Smooth muscle cell (in vitro differentiated cells): ENCODE results near the gene GSTO2. TPM values are rescaled to one million over a fixed set of nuclear protein-coding genes. Genes with fewer than 3 reads are reported as not detected.
A peak's percentile ranks its signal among the peaks of the same experiment; 100 is the strongest.

Experiments used
- DNase-seq: peaks from one replicate; lab custom pipeline; 2025; ENCODE audit not compliant: unreplicated experiment; lab: John Stamatoyannopoulos, UW
- H2AFZ ChIP-seq: fragments of 200-600 bp; sonication (generic); 2 replicates; pipeline ENCODE4 v1.6.0; 2016; ENCODE audit warnings: antibody characterized with exemption, low read depth, mild to moderate bottlenecking
- H3F3A ChIP-seq: fragments of 200-600 bp; sonication (generic); 2 replicates; pipeline ENCODE4 v1.6.0; 2017; ENCODE audit warnings: antibody characterized with exemption, low read depth
- H3K27ac ChIP-seq: fragments of 200-600 bp; sonication (generic); 2 replicates; pipeline ENCODE4 v1.5.1; 2016; ENCODE audit warnings: low read depth, mild to moderate bottlenecking
- H3K27me3 ChIP-seq: fragments of 200-600 bp; sonication (generic); 2 replicates; pipeline ENCODE4 v1.6.1; 2016; ENCODE audit warnings: low read depth, mild to moderate bottlenecking
- H3K36me3 ChIP-seq: fragments of 200-600 bp; sonication (generic); 2 replicates; pipeline ENCODE4 v1.5.1; 2016; ENCODE audit warnings: low read depth
- H3K4me1 ChIP-seq: fragments of 200-600 bp; sonication (generic); 2 replicates; pipeline ENCODE4 v1.5.1; 2016; ENCODE audit warnings: low read depth
- H3K4me2 ChIP-seq: fragments of 200-600 bp; sonication (generic); 2 replicates; pipeline ENCODE4 v1.6.0; 2016; ENCODE audit warnings: mild to moderate bottlenecking
- H3K4me3 ChIP-seq: fragments of 200-600 bp; sonication (generic); 2 replicates; pipeline ENCODE4 v1.5.1; 2016; ENCODE audit warnings: mild to moderate bottlenecking
- H3K79me2 ChIP-seq: fragments of 200-600 bp; sonication (generic); 2 replicates; pipeline ENCODE4 v1.6.0; 2016; ENCODE audit warnings: low read depth, mild to moderate bottlenecking
- H3K9ac ChIP-seq: fragments of 200-600 bp; sonication (generic); 2 replicates; pipeline ENCODE4 v1.6.0; 2016; ENCODE audit warnings: low read depth
- H3K9me3 ChIP-seq: fragments of 200-600 bp; sonication (generic); replicated peaks from 2 replicates; pipeline ENCODE4 v1.5.1; 2016; ENCODE audit warnings: low read depth
- H4K20me1 ChIP-seq: fragments of 200-600 bp; sonication (generic); 2 replicates; pipeline ENCODE4 v1.6.0; 2016; ENCODE audit warnings: low read depth
- WGBS: methylation state at CpG from one replicate; pipeline ENCODE4 v1.1.7; 2016; ENCODE audit warnings: low lambda C conversion rate; 5-methylcytosine and 5-hydroxymethylcytosine counted together
- polyA plus RNA-seq: library from polyadenylated mRNA; unstranded; fragments of >200 nt; fragmentation: Nextera tagmentation; extraction: Ambion mirVana; gene quantifications from 2 replicates; pipeline ENCODE4 v1.2.1, GENCODE V29; 2016
- total RNA-seq: library from RNA; depleted of rRNA; stranded (reverse); fragments of >200 nt; gene quantifications from 2 replicates; pipeline ENCODE4 v1.2.3, GENCODE V29; 2014
- TF ChIP-seq, protein P1 (sequence below): fragments of 200-600 bp; sonication (generic); IDR thresholded peaks from 2 replicates; pipeline ENCODE4 v1.5.1; 2017; ENCODE audit warnings: borderline replicate concordance, mild to moderate bottlenecking, antibody characterized with exemption; ENCODE audit not compliant: insufficient read depth, poor library complexity, severe bottlenecking

The GSTO2 gene
- total and polyA plus RNA-seq, 2 experiments from 2014 or later, result 2.1 to 3.7 TPM

DNA sequence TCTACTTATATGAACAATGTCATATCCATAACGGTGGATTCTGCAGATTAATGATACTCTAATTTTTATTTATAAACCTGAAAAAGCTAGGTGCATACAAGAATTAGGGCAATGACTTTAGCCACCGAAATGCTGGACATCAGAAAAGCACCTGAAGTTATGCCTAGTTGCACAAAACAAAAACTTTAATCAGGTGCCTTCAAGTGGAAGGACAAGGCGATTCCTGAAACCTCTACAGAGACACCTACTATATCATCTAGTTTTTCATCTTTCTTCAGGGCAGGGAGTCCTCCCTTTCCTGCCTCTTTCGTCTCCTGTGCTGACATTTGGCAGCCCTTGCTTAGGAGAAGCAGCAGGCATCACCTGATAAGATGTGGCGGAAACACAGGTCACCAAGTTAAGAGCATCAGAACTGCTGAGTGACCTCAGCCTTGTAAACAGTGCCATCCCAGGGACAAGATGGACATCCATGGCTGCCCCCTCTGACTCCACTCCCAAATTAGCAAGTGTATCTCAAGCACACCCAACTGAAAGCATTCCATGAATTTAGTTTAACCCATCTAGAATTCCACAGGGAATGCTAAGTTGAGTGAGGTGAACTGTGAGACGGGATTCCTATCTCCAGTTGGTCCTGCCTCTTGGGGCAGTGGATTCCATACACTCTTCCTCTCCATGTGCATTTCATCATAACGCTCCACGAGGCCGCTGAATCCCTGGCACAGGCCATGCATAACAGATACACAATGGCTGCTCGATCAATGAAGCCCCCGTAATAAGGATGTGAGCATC lies 63.5 kb downstream of the GSTO2 start:
- peak overlapping the region; percentile 83 for H3K4me2 ChIP-seq

DNA sequence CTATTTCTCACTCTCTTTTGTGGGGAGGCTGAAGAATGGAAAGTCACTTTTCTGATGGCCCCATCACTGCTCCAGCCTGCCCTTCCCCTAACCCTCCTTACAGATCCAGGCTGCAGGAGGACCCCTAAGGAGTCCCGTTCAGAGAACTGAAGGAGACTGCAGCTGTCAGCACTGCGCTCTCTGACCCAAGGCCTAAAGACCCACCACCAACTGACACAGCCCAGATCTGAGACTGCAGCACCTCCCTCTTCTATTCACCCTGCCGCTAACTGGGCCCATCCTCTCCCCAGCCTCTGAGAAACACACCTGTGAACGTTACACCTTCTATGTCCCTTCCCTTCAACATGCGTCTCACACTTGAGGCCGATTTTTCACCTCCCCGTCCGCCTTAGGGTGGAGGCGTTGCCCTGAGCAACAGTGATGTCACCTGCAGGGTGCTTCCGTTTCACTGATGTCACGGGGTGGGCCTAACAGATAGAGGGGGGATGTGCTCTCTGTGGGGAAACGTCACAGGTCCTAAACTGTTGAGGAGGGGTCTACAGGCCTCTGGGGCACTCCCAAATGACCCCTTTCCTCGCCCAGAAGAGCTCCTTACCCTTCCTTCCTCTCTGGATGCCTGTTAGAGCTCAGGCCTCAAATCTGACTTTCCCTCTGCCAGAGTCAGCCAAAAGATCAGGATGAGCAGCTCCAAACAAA lies 64.2 kb downstream of the GSTO2 start:
- Histone ChIP-seq H3K4me2 (no peak overlapping the region), H3K4me1 (peaks cover 73% of the 10 kb centered on the region), H3K27ac (peak overlapping the region; percentile 99), H4K20me1 (peaks cover 87% of the 10 kb centered on the region), H3K9me3 (no peaks in the 10 kb centered on the region), H3K4me3 (no peak overlapping the region), H3K9ac (no peak overlapping the region), H2AFZ (no peak overlapping the region), H3K79me2 (peaks cover 65% of the 10 kb centered on the region), H3K36me3 (no peaks in the 10 kb centered on the region), H3K27me3 (no peaks in the 10 kb centered on the region), H3F3A (peaks cover 35% of the 10 kb centered on the region)
- DNase-seq, result no peak
- WGBS, result 80% methylated on average over 13 of the region's 13 CpGs
- TF ChIP-seq, protein P1, sequence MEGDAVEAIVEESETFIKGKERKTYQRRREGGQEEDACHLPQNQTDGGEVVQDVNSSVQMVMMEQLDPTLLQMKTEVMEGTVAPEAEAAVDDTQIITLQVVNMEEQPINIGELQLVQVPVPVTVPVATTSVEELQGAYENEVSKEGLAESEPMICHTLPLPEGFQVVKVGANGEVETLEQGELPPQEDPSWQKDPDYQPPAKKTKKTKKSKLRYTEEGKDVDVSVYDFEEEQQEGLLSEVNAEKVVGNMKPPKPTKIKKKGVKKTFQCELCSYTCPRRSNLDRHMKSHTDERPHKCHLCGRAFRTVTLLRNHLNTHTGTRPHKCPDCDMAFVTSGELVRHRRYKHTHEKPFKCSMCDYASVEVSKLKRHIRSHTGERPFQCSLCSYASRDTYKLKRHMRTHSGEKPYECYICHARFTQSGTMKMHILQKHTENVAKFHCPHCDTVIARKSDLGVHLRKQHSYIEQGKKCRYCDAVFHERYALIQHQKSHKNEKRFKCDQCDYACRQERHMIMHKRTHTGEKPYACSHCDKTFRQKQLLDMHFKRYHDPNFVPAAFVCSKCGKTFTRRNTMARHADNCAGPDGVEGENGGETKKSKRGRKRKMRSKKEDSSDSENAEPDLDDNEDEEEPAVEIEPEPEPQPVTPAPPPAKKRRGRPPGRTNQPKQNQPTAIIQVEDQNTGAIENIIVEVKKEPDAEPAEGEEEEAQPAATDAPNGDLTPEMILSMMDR, result no peak

More for the DNA sequence above, 63.5 kb downstream of the GSTO2 start:
- Histone ChIP-seq H3K36me3 (no peaks in the 10 kb centered on the region), H4K20me1 (peaks cover 89% of the 10 kb centered on the region), H3K9ac (peak overlapping the region; percentile 97), H3K9me3 (no peaks in the 10 kb centered on the region), H3K27ac (peak overlapping the region; percentile 99), H3F3A (peaks cover 35% of the 10 kb centered on the region), H3K79me2 (peaks cover 62% of the 10 kb centered on the region), H3K4me3 (no peak overlapping the region), H3K4me1 (peaks cover 81% of the 10 kb centered on the region), H2AFZ (no peak overlapping the region), H3K27me3 (no peaks in the 10 kb centered on the region)
- 84% methylated on average over 11 of the region's 11 CpGs for WGBS
- no peak for DNase-seq
- TF ChIP-seq, protein P1, result no peak

DNA sequence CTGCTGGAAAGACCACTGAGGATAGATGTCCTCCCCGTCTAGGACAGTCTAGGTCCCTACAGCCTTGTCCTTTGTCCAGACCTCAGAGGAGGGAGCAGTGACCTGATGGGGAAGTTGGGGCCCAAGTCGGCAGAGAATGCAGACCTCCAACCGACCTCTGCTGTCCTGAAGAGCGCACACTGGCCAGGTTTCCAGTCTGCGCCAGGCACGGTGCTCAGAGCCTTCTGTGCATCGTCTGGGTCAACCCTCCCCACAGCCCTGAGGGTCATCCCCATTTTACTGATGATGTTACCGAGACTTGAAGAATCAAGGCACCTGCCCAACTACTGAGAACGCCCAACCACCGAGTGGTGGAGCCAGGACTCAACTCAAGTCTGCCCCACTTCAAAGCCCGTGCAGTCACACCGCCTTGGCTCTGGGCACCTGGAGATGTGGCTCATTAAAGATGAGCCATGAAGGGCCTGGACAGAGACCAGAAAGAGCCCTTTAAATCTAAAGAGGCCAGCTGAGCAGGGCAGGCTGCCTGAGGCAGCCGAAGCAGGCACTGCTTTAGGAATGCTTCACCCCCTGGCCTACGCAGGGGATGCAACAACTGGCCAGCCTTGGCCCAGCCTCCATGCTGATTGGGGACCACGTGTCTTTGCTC lies 64.9 kb downstream of the GSTO2 start:
- Histone ChIP-seq H3K9ac (no peak overlapping the region), H3K4me2 (no peak overlapping the region), H3K27me3 (no peaks in the 10 kb centered on the region), H3K4me1 (peaks cover 68% of the 10 kb centered on the region), H3K27ac (peak overlapping the region; percentile 27), H2AFZ (no peak overlapping the region), H3K9me3 (no peaks in the 10 kb centered on the region), H3K4me3 (no peak overlapping the region), H3K79me2 (peaks cover 65% of the 10 kb centered on the region), H4K20me1 (peaks cover 83% of the 10 kb centered on the region), H3K36me3 (no peaks in the 10 kb centered on the region), H3F3A (peaks cover 35% of the 10 kb centered on the region)
- TF ChIP-seq, protein P1, result no peak
- DNase-seq, result no peak
- WGBS, result 85% methylated on average over 14 of the region's 15 CpGs
